ENCODE results near the gene VWA7. TPM values are rescaled to one million over a fixed set of nuclear protein-coding genes. Genes with fewer than 3 reads are reported as not detected.

VWA7 gene
- total RNA-seq, 1 donor from 2014 or later: 2.3 TPM

- peak; percentile 29 for ATAC-seq
- no peak for DNase-seq (ENCODE audit: low spot score)
Measured at GRCh38 chr6:31760790-31761189, 16.3 kb downstream of the VWA7 start.

GRCh38 chr6:31758281-31758680 is 18.8 kb downstream of the VWA7 start:
- DNase-seq (ENCODE audit: low spot score) (no peak), ATAC-seq (no peak)

DNA sequence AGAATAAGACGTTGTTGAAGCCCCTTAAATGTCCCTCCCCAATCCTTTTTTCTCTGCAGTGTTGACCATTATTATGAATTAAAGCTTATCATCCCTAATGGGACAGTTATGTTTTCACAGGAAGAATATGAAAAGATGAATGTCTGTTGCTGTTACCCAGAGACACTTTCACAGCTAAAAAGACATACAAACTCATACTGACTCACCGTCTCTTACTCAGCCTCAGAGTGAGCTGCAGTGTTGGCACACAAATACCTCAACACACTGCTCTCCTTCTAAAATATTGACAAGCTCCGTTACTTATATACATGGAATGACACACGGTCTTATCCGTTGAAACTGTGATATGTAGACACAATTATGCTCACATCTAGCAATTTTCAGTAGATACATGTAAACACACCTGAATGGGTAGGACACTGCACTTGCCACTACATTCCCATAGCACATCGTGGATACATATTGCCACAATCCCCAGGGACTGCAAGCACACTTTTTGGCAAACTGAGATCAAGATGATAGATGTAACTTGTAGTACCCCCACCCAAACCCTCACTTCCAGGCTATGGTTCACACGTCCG is 24.3 kb downstream of the VWA7 start:
- no peak for DNase-seq (ENCODE audit: low spot score)
- ATAC-seq: no peak

GRCh38 chr6:31750411-31751022 is 26.6 kb downstream of the VWA7 start:
- no peak for DNase-seq (ENCODE audit: low spot score)
- no peak for ATAC-seq

- no peak for DNase-seq (ENCODE audit: low spot score)
Measured at GRCh38 chr6:31749301-31750036, 27.7 kb downstream of the VWA7 start.

GRCh38 chr6:31744422-31744821 is 32.7 kb downstream of the VWA7 start:
- DNase-seq (ENCODE audit: low spot score): no peak
- ATAC-seq: no peak

More at GRCh38 chr6:31749301-31750036, 27.7 kb downstream of the VWA7 start:
- ATAC-seq: no peak

DNA sequence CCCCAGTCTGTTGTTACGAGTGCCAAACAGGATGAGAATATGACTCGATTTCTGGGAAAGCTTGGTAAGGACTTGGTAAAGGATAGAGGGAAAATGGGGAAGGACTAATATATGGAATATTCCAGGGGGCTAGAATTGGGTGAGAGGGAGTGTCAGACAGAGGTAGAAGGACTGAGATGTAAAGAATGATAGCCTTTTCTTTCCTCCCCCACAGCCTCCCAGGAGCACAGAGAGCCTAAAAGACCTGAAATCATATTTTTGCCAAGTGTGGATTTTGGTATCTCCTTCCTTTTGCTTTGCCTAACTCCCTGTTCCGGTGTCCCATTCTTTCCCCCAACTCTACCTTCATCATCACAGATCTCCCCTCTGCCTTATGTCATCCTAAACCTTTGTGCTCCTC is 34.2 kb downstream of the VWA7 start:
- DNase-seq (ENCODE audit: low spot score): no peak
- no peak for ATAC-seq

GRCh38 chr6:31741815-31742214 is 35.3 kb downstream of the VWA7 start:
- no peak for ATAC-seq

GRCh38 chr6:31740397-31741223 is 36.5 kb downstream of the VWA7 start:
- DNase-seq (ENCODE audit: low spot score) (no peak), ATAC-seq (no peak)

More at GRCh38 chr6:31741815-31742214, 35.3 kb downstream of the VWA7 start:
- DNase-seq (ENCODE audit: low spot score): no peak

DNA sequence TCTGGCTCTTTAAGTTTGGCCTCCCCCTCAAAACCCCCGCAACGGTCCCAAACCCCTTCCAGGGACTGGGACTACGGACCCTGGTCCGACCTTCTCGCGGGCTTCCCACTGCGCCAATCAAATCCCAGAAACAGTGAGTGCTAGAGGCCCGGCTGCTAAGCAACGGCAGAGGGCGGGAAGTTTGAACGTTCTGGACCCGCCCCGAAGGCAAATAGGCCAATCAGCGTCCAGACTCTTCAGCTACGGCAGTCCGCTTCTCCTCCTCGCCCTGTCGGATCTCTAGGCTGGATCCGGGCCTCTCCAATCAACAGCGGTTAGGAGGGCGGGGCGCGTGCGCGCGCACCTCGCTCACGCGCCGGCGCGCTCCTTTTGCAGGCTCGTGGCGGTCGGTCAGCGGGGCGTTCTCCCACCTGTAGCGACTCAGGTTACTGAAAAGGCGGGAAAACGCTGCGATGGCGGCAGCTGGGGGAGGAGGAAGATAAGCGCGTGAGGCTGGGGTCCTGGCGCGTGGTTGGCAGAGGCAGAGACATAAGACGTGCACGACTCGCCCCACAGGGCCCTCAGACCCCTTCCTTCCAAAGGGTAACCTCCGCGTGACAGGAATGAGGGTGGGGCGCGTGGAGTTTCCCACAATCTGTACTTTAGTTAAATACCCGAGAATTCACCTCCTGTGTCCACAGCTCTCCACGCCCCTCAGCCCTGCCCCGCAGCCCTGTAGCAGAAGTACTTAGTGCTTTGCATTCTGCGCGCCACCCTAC is 37.3 kb downstream of the VWA7 start, which contains the start of gene MSH5:
Gene MSH5, plus strand, starts transcription at position 367 of the 758 bp plus-strand sequence. CDS start 462 bp downstream, outside the sequence.
- DNase-seq (ENCODE audit: low spot score) (peak; percentile 99), ATAC-seq (peak; percentile 84)

DNA sequence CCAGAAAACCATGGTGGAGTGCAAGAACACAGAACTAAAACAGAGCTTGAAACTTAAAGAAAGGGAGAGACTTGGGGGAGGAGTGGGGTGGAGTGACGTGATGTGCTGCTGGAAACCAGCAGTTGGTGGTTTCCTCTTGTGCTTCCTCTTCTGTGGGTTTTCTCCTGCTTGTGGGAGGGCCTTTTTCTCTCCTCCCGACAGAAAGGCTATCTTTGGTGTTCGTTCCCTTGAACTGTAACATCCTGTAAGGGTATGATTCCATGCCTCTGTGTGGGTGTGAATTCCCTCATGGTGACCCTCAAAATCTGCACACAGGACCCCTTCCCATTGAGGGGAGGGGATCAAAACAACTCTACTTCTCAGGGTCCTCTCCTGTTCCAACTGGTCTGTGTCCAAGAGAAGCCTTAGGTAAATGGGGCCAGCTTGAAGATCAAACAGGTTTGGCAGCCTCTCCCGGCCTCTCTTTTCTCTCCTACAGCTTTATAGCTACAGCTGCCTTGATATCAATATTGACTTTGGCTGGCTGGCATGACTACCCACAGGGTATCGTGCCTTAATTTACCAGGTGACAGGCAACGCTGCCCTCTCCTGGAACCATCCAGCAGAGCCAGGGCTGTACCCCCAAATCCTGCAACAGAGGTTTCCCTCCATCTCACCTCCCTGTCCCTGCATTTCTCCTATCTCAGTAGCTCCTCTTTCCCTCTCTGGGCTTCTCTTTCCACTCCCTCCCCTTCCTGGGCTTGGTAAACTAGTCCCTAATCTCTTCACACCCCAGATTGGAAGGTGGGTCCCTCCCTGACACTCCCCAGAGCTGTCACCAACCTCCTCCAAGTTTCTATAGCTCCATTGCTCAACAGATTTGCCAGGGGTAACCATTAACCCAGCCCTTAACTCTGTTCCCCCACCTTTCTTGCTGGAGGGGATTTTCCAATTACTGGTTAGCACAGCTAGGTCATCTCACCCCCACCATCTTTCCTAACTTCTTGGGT is 38.8 kb downstream of the VWA7 start:
- DNase-seq (ENCODE audit: low spot score): no peak
- ATAC-seq: peak; percentile 20

GRCh38 chr6:31737315-31737990 is 39.7 kb downstream of the VWA7 start:
- no peak for ATAC-seq
- no peak for DNase-seq (ENCODE audit: low spot score)

GRCh38 chr6:31736768-31737314 is 40.3 kb downstream of the VWA7 start:
- ATAC-seq (no peak), DNase-seq (ENCODE audit: low spot score) (no peak)

DNA sequence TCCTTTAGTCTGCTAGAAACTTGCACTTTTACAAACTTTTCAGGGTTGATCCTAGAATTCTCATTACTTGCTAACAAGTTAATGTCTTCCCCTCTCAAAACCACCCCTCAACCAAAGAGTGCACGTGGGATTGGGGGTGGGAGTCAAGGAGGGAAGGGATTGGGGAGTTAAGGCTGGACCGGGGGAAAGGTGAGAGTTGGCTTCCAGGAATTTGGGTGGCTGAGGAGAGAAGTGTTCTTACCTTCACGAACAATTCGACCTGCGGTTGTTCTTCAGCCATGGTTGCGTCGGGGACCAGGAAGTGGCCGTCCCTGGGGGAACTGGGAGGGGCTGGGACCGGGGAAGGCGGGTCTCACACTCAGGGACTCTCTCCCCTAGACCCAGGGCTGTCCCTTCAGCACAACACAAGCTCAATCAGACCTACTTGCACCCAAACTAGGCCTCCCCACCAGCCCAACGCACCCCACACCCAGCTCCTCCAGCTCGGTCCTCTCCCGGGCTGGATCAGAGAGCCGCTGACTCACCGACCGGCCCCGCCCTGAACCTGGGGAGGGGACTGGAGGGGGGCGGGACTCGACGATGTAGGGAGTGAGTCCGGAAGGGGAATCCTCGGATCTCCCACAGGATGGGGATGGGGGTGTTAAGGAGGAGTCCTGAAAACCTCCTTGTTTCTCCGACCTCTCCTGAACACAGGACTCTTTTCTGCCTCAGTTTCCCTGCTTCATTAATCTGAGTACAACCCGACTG is 40.9 kb downstream of the VWA7 start, which contains the start of gene CLIC1:
Gene CLIC1, minus strand, starts transcription at position 510 of the 747 bp plus-strand sequence. Its CDS starts 230 bp downstream, at position 280.
- ATAC-seq: peak; percentile 57
- DNase-seq (ENCODE audit: low spot score): peak; percentile 81

DNA sequence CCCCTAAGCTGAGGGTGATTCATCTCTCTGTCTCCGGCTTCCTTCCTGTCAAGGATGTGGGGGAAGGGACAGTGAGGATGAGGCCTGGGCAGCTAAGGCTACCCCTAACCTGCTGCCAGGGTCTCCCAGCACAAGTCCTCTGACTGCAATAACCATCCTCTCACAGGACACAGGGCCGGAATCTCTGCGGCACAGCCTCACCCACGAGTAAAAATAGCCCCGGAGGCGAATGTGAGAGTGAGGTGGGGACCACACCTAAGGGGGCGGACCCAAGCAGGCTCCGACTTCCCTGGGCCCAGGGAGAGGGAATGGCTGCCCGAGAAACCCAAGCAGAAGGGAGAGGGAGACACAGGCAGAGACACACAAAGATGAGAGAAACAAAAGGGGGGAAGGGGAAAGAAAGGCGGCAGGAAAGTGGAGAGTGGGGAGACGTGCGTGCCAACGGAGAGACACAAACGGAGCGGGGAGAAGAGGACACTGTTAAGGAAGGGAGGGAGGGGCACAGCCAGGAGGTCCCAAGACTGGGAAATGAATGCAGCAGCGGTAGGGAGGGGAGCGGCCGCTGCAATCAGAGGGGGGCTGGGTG is 42.2 kb downstream of the VWA7 start:
- DNase-seq (ENCODE audit: low spot score): no peak
- ATAC-seq: no peak

DNA sequence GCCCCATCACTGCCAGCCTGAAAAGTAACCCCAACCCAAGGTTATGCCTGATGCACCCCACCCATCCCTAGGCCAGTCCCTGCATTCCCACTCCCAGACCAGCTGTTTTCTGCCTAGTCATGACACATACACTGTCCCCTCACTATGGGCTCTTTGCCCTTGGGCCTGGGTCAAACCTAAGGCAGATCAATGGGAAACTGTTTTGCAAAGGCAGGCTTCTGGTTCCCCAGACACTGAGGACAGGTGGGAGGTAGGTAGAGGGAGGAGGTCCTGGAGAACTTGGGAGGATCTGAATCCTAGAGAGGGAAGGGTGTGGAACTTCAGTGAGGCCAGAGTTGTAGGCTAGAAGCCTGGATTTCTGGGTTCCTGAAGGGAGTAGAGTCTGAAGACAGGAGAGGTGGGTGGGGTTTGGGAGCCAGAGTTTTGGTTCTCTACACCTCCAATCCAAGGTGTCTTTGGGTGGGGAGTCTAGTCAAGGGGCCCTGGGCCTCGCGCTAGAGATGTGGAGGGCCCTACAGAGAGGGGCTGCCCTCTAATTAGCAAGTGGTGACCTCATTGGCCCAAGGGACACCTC is 42.8 kb downstream of the VWA7 start:
- ATAC-seq (no peak), DNase-seq (ENCODE audit: low spot score) (no peak)

DNA sequence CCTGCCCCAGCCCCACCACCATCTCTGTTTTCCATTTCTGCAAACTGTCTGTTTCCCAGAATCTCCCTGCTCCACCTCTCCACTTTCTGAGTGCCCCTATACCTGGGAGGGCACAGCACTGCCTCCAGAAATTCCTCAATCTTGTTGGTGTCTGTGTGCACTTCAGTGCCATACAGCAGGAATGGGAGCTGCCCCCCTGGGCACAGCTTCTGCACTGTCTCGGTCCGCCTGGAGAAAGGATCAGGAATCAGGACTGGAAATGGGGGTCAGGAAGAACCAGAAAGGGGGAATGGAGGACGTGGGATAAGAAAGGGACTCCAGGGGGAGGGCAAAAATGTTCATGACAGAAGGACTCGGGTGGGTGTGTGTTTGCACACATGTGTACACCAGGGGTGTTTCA is 43.4 kb downstream of the VWA7 start:
- ATAC-seq (no peak), DNase-seq (ENCODE audit: low spot score) (no peak)
